ENCODE results near the gene C11orf58.

The C11orf58 gene

GRCh38 chr11:16792426-16792825 is 54.0 kb downstream of the C11orf58 start:
- Histone ChIP-seq H3K27ac (no peak overlapping the region), H3K9me3 (ENCODE audit: control insufficient read depth, low read length) (no peaks in the 10 kb centered on the region), H3K79me2 (no peaks in the 10 kb centered on the region), H3K4me1 (peaks cover 5% of the 10 kb centered on the region), H3K9ac (no peak overlapping the region), H2AFZ (no peak overlapping the region), H3K4me2 (ENCODE audit: low read length) (no peak overlapping the region), H3K36me3 (ENCODE audit: control insufficient read depth, insufficient read depth, low read length) (no peaks in the 10 kb centered on the region), H3K4me3 (ENCODE audit: low read depth, low read length) (no peak overlapping the region), H3K27me3 (ENCODE audit: control insufficient read depth, insufficient read depth, low read length) (no peaks in the 10 kb centered on the region)
- no peak for TF ChIP-seq CTCF (IDR thresholded peaks at IDR 0.05)

- Histone ChIP-seq H3K27ac (no peak overlapping the region), H3K27me3 (ENCODE audit: control insufficient read depth, insufficient read depth, low read length) (no peaks in the 10 kb centered on the region), H3K9ac (no peak overlapping the region), H3K79me2 (no peaks in the 10 kb centered on the region), H3K4me3 (ENCODE audit: low read depth, low read length) (no peak overlapping the region), H3K4me1 (peaks cover 5% of the 10 kb centered on the region), H2AFZ (no peak overlapping the region), H3K4me2 (ENCODE audit: low read length) (no peak overlapping the region), H3K9me3 (ENCODE audit: control insufficient read depth, low read length) (no peaks in the 10 kb centered on the region), H3K36me3 (ENCODE audit: control insufficient read depth, insufficient read depth, low read length) (no peaks in the 10 kb centered on the region)
- TF ChIP-seq CTCF (IDR thresholded peaks at IDR 0.05), result no peak
Observed at GRCh38 chr11:16793009-16793408, 54.6 kb downstream of the C11orf58 start.

GRCh38 chr11:16793511-16793910 is 55.1 kb downstream of the C11orf58 start:
- H2AFZ ChIP-seq, result no peak overlapping the region
- no peak for TF ChIP-seq CTCF (IDR thresholded peaks at IDR 0.05)
- H3K9me3 ChIP-seq (ENCODE audit: control insufficient read depth, low read length), result no peaks in the 10 kb centered on the region
- no peaks in the 10 kb centered on the region for H3K27me3 ChIP-seq (ENCODE audit: control insufficient read depth, insufficient read depth, low read length)
- H3K36me3 ChIP-seq (ENCODE audit: control insufficient read depth, insufficient read depth, low read length), result no peaks in the 10 kb centered on the region
- no peak overlapping the region for H3K4me2 ChIP-seq (ENCODE audit: low read length)
- H3K4me1 ChIP-seq, result peaks cover 5% of the 10 kb centered on the region
- no peak overlapping the region for H3K9ac ChIP-seq
- no peak overlapping the region for H3K4me3 ChIP-seq (ENCODE audit: low read depth, low read length)
- no peak overlapping the region for H3K27ac ChIP-seq
- H3K79me2 ChIP-seq, result no peaks in the 10 kb centered on the region

GRCh38 chr11:16794047-16794818 is 55.8 kb downstream of the C11orf58 start:
- H3K36me3 ChIP-seq (ENCODE audit: control insufficient read depth, insufficient read depth, low read length), result no peaks in the 10 kb centered on the region
- no peaks in the 10 kb centered on the region for H3K9me3 ChIP-seq (ENCODE audit: control insufficient read depth, low read length)
- peaks cover 5% of the 10 kb centered on the region for H3K4me1 ChIP-seq
- no peak overlapping the region for H3K9ac ChIP-seq
- H3K4me3 ChIP-seq (ENCODE audit: low read depth, low read length), result no peak overlapping the region
- no peaks in the 10 kb centered on the region for H3K79me2 ChIP-seq
- H2AFZ ChIP-seq, result no peak overlapping the region
- H3K4me2 ChIP-seq (ENCODE audit: low read length), result no peak overlapping the region
- H3K27me3 ChIP-seq (ENCODE audit: control insufficient read depth, insufficient read depth, low read length), result no peaks in the 10 kb centered on the region
- H3K27ac ChIP-seq, result no peak overlapping the region
- no peak for TF ChIP-seq CTCF (IDR thresholded peaks at IDR 0.05)

GRCh38 chr11:16795146-16795545 is 56.7 kb downstream of the C11orf58 start:
- no peaks in the 10 kb centered on the region for H3K36me3 ChIP-seq (ENCODE audit: control insufficient read depth, insufficient read depth, low read length)
- no peaks in the 10 kb centered on the region for H3K9me3 ChIP-seq (ENCODE audit: control insufficient read depth, low read length)
- H3K79me2 ChIP-seq, result no peaks in the 10 kb centered on the region
- no peak overlapping the region for H3K27ac ChIP-seq
- H3K4me3 ChIP-seq (ENCODE audit: low read depth, low read length), result no peak overlapping the region
- H2AFZ ChIP-seq, result no peak overlapping the region
- no peaks in the 10 kb centered on the region for H3K27me3 ChIP-seq (ENCODE audit: control insufficient read depth, insufficient read depth, low read length)
- no peak for TF ChIP-seq CTCF (IDR thresholded peaks at IDR 0.05)
- peaks cover 5% of the 10 kb centered on the region for H3K4me1 ChIP-seq
- H3K9ac ChIP-seq, result no peak overlapping the region
- H3K4me2 ChIP-seq (ENCODE audit: low read length), result no peak overlapping the region
